GM19351 (cell line): ENCODE results near the gene BAZ2A.
A peak's percentile ranks its signal among the peaks of the same experiment; 100 is the strongest.
"Not testable (repeated sequence)": the region's sequence is repeated elsewhere in the genome, so short reads cannot be mapped to it uniquely, and the experiment has no call there.

Source experiments
- ATAC-seq: cut with Tn5 transposase; IDR thresholded peaks from one replicate; pipeline ENCODE4 v1.9.1; 2021; ENCODE audit warnings: mild to moderate bottlenecking, moderate library complexity; ENCODE audit not compliant: unreplicated experiment

BAZ2A gene

DNA sequence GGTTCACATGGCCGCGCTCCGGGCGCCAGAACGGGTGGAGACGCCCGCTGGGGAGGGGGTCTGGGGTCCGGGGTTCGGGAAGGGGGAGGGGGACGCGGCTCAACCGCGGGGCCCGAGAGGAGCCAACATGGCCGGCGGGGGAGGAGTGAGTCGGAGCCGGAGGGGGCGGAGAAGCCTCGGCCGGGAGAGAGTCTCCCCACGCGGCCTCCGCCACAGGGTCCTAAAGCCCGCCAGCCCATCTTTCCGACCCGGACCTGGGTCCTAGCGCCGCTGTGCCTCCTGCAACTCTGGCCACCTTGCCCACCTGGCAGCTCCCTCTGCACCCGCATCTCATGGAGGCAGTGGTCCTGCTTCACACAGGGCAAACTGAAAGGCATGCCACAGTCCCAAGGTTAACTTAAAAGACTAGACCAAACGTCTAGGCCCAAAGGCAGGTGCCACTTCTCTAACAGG, at the start of gene BAZ2A:
Gene BAZ2A, minus strand, starts transcription at position 147 of the 453 bp plus-strand sequence. CDS start 12,796 bp downstream, outside the sequence.
- peak; percentile 51 for ATAC-seq

DNA sequence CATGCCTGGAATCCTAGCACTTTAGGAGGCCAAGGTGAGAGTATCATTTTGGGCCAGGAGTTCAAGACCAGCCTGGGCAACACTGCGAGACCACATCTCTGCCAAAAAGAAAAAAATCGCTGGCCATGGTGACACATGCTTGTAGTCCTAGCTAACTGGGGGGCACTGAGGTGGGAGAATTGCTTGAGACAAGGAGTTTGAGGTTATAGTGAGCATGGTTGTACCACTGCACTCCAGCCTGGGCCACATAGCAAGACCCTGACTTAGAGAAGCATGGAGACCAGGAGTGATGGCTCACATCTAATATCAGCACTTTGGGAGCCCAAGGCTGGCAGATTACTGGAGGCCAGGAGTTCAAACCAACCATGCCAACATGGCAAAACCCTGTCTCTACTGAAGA, 48.7 kb upstream of the BAZ2A start:
- ATAC-seq = no peak

DNA sequence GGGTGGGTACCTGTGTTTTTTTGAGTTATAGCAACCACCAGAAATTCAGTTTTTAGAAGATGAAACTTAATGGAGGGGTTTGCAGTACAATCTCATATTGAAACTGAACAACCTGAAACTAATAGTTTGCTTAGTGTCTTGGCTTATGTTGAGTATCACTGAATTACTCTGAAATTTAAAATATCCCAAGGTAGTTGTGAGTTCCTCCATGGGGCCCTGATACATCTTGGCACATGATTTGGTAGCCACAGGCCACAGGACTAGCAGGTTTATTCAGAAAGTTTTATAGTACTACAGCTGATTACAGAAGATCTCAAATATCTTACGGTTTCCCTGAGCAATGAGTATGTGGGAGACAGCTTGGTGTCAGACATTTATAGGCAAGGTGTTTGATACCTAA, 47.6 kb upstream of the BAZ2A start:
- peak; percentile 76 for ATAC-seq

DNA sequence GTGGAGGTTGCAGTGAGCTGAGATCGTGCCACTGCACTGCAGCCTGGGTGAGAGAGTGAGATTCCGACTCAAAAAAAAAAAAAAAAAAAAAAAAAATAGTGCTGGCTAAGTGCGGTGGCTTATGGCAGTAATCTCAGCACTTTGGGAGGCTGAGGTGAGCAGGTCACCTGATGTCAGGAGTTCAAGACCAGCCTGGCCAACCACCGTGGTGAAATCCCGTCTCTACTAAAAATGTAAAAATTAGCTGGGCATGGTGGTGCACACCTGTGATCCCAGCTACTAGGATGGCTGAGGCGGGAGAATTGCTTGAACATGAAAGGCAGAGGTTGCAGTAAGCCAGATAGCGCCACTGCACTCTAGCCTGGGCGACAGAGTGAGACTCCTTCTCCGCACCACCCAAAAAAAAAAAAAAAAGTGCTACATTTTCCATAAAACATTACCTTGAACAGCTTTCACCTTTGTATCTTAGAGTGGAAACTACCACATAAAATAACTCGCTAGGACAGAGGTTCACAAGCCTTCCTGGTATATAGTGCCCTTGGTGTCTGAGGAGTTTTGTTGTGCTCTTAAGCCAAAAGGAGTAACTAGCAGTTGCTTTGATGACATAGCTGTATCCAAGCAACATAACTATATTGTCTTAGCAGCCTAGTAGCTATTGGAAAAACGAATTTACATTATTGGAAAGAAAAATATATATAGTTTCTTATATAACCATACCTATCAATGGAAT, 46.9 kb upstream of the BAZ2A start:
- no peak for ATAC-seq

DNA sequence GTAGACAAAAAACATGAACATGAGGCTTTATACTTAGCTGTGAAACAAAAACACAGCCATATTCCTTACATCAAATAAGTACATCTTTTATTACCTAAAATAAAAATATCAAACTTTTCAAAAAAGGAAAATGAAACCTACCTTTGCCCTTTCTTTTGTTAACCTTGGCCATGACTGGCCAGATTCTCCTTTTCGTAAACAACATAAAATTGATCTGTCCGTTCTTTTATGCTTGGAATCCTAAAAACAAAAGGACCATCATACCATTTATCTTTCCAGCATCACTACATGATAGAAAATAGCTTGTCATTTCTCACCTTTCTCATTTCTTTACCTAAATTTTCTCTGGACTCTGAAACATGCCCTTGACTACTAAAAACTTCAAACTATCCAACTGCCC, 41.5 kb upstream of the BAZ2A start:
- no peak for ATAC-seq

GRCh38 chr12:56670836-56671235, 40.7 kb upstream of the BAZ2A start:
- no peak for ATAC-seq

DNA sequence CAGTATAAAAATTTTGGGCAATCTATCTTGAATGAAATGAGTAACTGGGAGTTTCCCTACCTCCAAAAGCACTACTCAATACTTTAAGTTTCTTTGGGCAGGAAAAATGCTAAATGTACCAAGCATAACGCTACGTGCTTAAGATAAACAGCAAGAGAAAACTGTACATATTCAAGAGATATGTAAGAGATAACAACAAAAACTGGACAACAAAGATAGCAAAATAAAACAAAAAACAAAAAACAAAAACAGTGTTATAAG, 38.0 kb upstream of the BAZ2A start:
- ATAC-seq = no peak

- ATAC-seq = no peak
Measured at GRCh38 chr12:56661979-56662638, 32.0 kb upstream of the BAZ2A start.

DNA sequence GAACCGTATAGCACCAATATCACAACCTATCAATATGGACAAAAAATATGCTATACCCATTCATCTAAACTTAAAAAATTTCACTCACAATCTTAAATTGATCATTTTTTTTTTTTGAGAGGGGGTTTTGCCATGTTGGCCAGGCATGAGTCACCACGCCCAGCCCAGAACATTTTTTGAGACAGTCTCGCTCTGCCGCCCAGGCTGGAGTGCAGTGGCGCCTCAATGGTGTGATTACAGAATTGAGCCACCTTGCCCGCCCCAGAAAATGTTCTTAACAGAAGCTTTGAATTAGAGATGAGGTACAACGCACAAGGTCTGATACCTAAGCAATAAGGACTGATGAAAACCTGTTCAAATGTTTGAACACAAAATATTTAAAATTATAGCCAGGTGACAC, 31.4 kb upstream of the BAZ2A start:
- ATAC-seq = no peak

- ATAC-seq = peak; percentile 53
Measured at GRCh38 chr12:56658921-56659320, 28.8 kb upstream of the BAZ2A start.

GRCh38 chr12:56657416-56658379, 27.6 kb upstream of the BAZ2A start:
- ATAC-seq = peak; percentile 60

GRCh38 chr12:56653781-56654180, 23.7 kb upstream of the BAZ2A start:
- not testable (repeated sequence) for ATAC-seq

DNA sequence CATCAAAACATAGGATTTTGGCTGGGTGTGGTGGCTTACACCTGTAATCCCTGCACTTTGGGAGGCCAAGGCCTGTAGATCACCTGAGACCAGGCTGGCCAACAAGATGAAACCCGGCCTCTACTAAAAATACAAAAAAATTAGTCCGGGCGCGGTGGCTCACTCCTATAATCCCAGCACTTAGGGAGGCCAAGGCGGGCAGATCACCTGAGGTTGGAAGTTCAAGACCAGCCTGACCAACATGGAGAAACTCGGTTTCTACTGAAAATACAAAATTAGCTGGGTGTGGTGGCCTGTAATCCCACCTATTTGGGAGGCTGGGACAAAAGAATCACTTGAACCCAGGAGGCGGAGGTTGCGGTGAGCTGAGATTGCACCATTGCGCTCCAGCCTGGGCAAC, 17.9 kb upstream of the BAZ2A start:
- ATAC-seq = not testable (repeated sequence)

- peak; percentile 96 for ATAC-seq
Measured at GRCh38 chr12:56645717-56646446, 15.8 kb upstream of the BAZ2A start, which contains the start of gene ATP5F1B. Gene ATP5F1B, minus strand, starts transcription at chr12:56645984. Its CDS starts 21 bp downstream, at chr12:56645963.

GRCh38 chr12:56645201-56645716, 15.1 kb upstream of the BAZ2A start:
- ATAC-seq = no peak

GRCh38 chr12:56644654-56645053, 14.5 kb upstream of the BAZ2A start:
- ATAC-seq = no peak

DNA sequence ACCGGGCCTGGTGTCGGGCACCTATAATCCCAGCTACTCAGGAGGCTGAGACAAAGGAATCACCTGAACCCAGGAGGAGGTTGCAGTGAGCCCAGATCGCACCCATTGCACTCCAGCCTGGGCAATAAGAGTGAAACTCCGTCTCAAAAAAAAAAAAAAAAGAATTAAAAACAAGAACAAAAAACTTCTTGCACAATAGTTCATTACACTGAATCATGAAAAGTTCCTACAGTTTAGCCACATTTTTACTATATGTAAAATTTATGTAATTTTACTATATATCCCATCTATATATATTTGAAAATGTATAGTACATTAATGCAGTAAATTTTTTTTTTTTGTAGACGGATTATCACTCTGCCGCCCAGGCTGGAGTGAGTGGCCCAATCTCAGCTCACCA, 11.1 kb upstream of the BAZ2A start:
- no peak for ATAC-seq

- no peak for ATAC-seq
Measured at GRCh38 chr12:56637621-56638020, 7.5 kb upstream of the BAZ2A start.

DNA sequence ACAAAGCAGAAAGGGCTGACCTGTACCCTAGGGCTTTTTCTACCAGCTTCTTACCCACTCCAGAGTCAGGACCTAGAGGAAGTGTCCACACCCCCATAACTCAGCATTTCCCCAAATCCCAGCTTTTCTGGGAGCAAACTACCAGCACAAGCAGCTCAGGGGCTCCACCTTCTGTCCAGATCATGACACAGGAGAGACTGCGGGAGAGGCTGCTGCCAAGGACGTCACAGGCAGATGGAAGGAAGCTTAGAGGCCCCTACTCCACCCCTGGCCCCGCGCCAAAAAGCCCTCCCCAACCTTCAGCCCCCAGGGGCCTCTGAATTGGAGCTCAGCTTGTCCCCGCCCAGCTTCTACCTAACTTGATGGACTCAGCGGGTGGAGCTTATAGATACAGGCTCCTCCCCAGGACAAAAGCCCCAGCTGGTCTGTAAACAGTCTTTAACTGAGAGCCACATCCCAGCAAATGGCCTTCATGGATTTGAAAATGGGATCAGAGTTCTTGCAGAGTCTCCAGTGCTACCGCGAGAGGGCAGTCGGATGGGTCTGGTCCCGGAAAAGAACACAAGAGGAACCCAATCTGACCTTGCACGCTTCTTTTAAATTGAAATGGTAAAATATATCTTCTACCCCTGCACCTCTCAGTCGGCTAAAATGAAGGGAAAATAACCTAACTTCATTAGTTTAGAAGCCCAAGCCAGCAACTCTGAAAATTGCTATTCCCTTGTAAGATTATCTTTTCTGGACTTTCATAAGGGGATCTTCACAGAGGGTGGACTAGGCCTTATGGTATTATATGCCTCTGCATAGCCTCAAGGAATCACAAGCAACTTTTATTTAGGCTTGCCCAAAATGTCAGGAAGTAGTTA, 6.8 kb upstream of the BAZ2A start:
- ATAC-seq = peak; percentile 53
